K562 (cell line): ENCODE data around the gene MAPK8IP1. TPM values are rescaled to one million over a fixed set of nuclear protein-coding genes. Genes with fewer than 3 reads are reported as not detected.

Source experiments
- ATAC-seq: fragments of 200-7000 bp; cut with Tn5 transposase; 3 replicates; pipeline ENCODE4 v1.9.1; 2020; ENCODE audit warnings: moderate library complexity
- BruUV-seq: library from RNA; stranded (reverse); fragments of 400-500 nt; replicated peaks from 2 replicates; lab custom pipeline; 2021; lab: Mats Ljungman, UMichigan
- CTCF ChIA-PET: fragments of 300-600 bp; formaldehyde crosslinking; extraction: SDS; loops from one replicate; lab custom pipeline; 2021; ENCODE audit warnings: low intra/inter-chr PET ratio; lab: Yijun Ruan, JAX
- POLR2A ChIA-PET: fragments of 300-600, 350-650 bp; sonication (Branson Sonifier 250); formaldehyde crosslinking; extraction: SDS; loops from one replicate; lab custom pipeline; 2021; ENCODE audit warnings: antibody characterized with exemption, inconsistent platforms; lab: Yijun Ruan, JAX
- DNase-seq, 4 experiments: peaks; one replicate each; pipeline versions ENCODE4 v3.0.0 to v3.0.0-alpha.2; 2011 to 2018; ENCODE audit warnings: low spot score in 3 of 4, mixed read lengths in 3 of 4; ENCODE audit errors: extremely low read depth in 1 of 4
- FAIRE-seq: peaks from 2 replicates; lab custom pipeline; 2011; peaks lifted over from hg19 to GRCh38; lab: Jason Lieb, UNC
- H2AFZ ChIP-seq: 2 replicates; pipeline ENCODE4 v1.6.0; 2011; ENCODE audit warnings: low read depth, low read length, control low read depth, inconsistent platforms
- H3K27ac ChIP-seq: fragments of 200-600 bp; 3 replicates; pipeline ENCODE4 v1.8.0; 2011; ENCODE audit warnings: low read depth, mild to moderate bottlenecking, control low read depth, inconsistent platforms, low read length, moderate library complexity, mixed read lengths; ENCODE audit errors: extremely low read depth
- H3K27me3 ChIP-seq, 2 experiments: fragments of 300-600 bp in 1 of 2; 2 replicates in 1 of 2; 3 replicates in 1 of 2; pipeline versions ENCODE4 v1.6.0 to v1.8.0; 2011; ENCODE audit warnings: inconsistent platforms in 2 of 2, low read length in 2 of 2, mild to moderate bottlenecking in 1 of 2, mixed read lengths in 1 of 2, moderate library complexity in 1 of 2; ENCODE audit not compliant: control insufficient read depth in 2 of 2, insufficient read depth in 2 of 2
- H3K36me3 ChIP-seq: fragments of 300-600 bp; 3 replicates; pipeline ENCODE4 v1.8.0; 2011; ENCODE audit warnings: mild to moderate bottlenecking, low read length, inconsistent platforms; ENCODE audit not compliant: control insufficient read depth, insufficient read depth
- H3K4me1 ChIP-seq, 2 experiments: fragments of 200-600 bp in 1 of 2; replicated peaks in 1 of 2; 2 replicates in 1 of 2; 3 replicates in 1 of 2; pipeline versions ENCODE4 v1.5.1 to v1.8.0; 2011; ENCODE audit warnings: inconsistent platforms in 2 of 2, low read length in 2 of 2, mild to moderate bottlenecking in 1 of 2, mixed read lengths in 1 of 2, moderate library complexity in 1 of 2; ENCODE audit not compliant: control insufficient read depth in 2 of 2, insufficient read depth in 2 of 2
- H3K4me2 ChIP-seq: 2 replicates; pipeline ENCODE4 v1.6.1; 2011; ENCODE audit warnings: low read length, control low read depth, inconsistent platforms, mixed read lengths; ENCODE audit not compliant: insufficient read depth
- H3K4me3 ChIP-seq: fragments of 200-600 bp; sonication (generic), shearing (Covaris generic); 2 replicates; pipeline ENCODE4 v1.5.1; 2016; ENCODE audit warnings: control low read depth, inconsistent platforms
- H3K79me2 ChIP-seq: fragments of 200-600 bp; 3 replicates; pipeline ENCODE4 v1.8.0; 2011; ENCODE audit warnings: low read length, inconsistent platforms; ENCODE audit not compliant: control insufficient read depth, insufficient read depth
- H3K9ac ChIP-seq, 2 experiments: 2 replicates each; pipeline versions ENCODE4 v1.6.0 to v1.6.1; 2011; ENCODE audit warnings: low read depth in 2 of 2, low read length in 2 of 2, control low read depth in 1 of 2, inconsistent platforms in 1 of 2, mild to moderate bottlenecking in 1 of 2, mixed read lengths in 1 of 2; ENCODE audit not compliant: insufficient read depth in 1 of 2
- H3K9me1 ChIP-seq: one replicate; pipeline ENCODE4 v1.6.0; 2011; ENCODE audit warnings: inconsistent platforms, mild to moderate bottlenecking, low read length, moderate library complexity; ENCODE audit not compliant: control insufficient read depth, insufficient read depth
- H3K9me3 ChIP-seq: replicated peaks from 2 replicates; pipeline ENCODE4 v1.5.1; 2011; ENCODE audit warnings: low read depth, low read length, inconsistent platforms; ENCODE audit not compliant: control insufficient read depth, insufficient read depth
- H4K20me1 ChIP-seq: replicated peaks from 2 replicates; pipeline ENCODE4 v1.6.1; 2011; ENCODE audit warnings: low read length, inconsistent platforms, mixed read lengths; ENCODE audit not compliant: control insufficient read depth, insufficient read depth
- RFX1 ChIP-seq: fragments of 450-650 bp; IDR thresholded peaks from 2 replicates; pipeline ENCODE4 v1.6.1; 2016; ENCODE audit warnings: mild to moderate bottlenecking, moderate library complexity
- RUNX1 ChIP-seq: sonication (generic); IDR thresholded peaks from 2 replicates; pipeline ENCODE4 v1.6.1; 2016; ENCODE audit warnings: antibody characterized with exemption, low read depth
- WGBS: fragments of 100-300 bp; shearing (Covaris generic); methylation state at CpG from one replicate; pipeline ENCODE4 v1.1.6; 2016; ENCODE audit warnings: low coverage, mixed read lengths; ENCODE audit not compliant: insufficient coverage; ENCODE audit errors: missing lambda C conversion rate; 5-methylcytosine and 5-hydroxymethylcytosine counted together
- in situ Hi-C: fragments of 300-500 bp; cut with MboI; formaldehyde crosslinking; loops from 4 replicates; pipeline ENCODE4 v1.15.0; 2018; ENCODE audit warnings: inconsistent platforms, mixed read lengths
- intact Hi-C: fragments of 100-400 bp; cut with micrococcal nuclease; formaldehyde crosslinking; loops from 2 replicates; pipeline ENCODE4 v1.14.2; 2022
- polyA plus RNA-seq, 8 experiments: library from polyadenylated mRNA; depleted of rRNA in 4 of 8; stranded (reverse) in 5 of 8; unstranded in 3 of 8; fragments of >200 nt; fragmentation: Nextera tagmentation in 2 of 8; fragmentation: Illumina TruSeq in 1 of 8; extraction: Ambion mirVana in 2 of 8; extraction: Trizol in 1 of 8; gene quantifications; 2 replicates each; pipeline versions ENCODE4 v1.2.1 to v1.2.3, GENCODE V29; 2011 to 2014; ENCODE audit warnings: inconsistent platforms in 1 of 8, missing spikeins in 1 of 8
- total RNA-seq, 7 experiments: library from RNA; depleted of rRNA in 6 of 7; stranded (reverse); fragments of >200 nt in 6 of 7; fragmentation: Illumina TruSeq in 2 of 7; extraction: Trizol in 2 of 7; gene quantifications; 2 replicates each; pipeline versions ENCODE4 v1.2.1 to v1.2.3, GENCODE V29; 2011 to 2021; ENCODE audit warnings: low replicate concordance in 1 of 7

MAPK8IP1 gene
- total and polyA plus RNA-seq, 9 of the 15 experiments (the other 6 are each of a cell fraction or from before 2014, with no cell fraction given) = 0.13 to 6.9 (median 2.5) TPM

DNA sequence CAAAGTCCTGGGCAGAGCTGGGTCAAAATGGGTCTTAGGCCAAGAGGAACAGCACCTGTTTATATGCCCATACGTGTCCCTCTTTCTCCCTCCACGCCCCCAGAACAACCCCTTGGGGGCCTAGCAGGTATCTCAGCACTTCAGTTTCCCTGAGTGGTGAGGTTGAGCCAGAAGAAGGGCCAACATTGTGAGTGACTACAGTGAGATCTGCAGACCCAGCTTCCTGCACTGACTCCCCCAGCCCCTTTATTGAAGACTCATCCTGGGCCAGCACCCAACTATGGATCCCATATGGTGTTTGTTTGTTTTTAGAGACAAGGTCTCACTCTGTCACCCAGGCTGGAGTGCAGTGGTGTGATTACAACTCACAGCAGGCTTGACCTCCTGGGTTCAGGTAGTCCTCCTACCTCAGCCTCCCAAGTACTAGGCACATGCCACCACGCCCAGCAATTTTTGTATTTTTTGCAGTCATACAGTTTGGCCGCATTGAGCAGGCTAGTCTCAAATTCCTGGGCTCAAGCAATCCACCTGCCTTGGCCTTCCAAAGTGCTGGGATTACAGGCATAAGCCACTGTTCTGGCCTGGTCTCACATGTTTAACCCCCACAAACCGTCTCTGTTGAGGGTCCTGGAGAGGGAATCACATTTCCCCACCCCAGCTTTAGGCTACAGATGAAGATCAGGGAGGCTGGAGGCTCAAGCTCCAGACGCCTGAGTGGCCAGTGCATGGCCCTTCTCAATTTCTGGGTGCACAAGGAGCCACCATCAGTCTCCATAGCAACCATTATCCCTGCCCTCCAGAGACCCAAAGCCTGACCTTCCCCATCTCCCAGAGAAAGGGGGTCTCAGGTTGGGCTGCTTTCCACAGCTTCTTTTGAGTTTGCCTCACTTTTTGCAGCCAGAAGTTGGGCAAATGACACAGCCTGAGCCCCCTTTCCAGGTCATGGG lies 35.4 kb downstream of the MAPK8IP1 start:
- H3K9ac ChIP-seq = no peak overlapping the region; a peak in 1 of 4 replicates
- H3K9me1 ChIP-seq = no peaks in the 10 kb centered on the region
- in situ Hi-C loops = no loop called here
- no peak overlapping the region for H3K4me3 ChIP-seq
- 73% methylated on average over 5 of the region's 6 CpGs for WGBS
- ChIA-PET CTCF (no interaction called here), POLR2A (interaction anchor here (0.6 to 1.1 kb wide), 2 partner anchors 10 to 74 kb away, joined by 3 read pairs; partner anchors contain the start of gene CRY2)
- ATAC-seq = no peak
- no peaks in the 10 kb centered on the region; the same call in 1 of the 2 replicates for H4K20me1 ChIP-seq
- H3K79me2 ChIP-seq = peaks cover 19% of the 10 kb centered on the region
- H3K4me1 ChIP-seq = peaks cover 11 to 59% of the 10 kb centered on the region in 2 experiments
- intact Hi-C loops = no loop called here
- no TSS peak for BruUV-seq
- H3K9me3 ChIP-seq = no peaks in the 10 kb centered on the region
- no peak for FAIRE-seq
- DNase-seq = no peak
- peak overlapping the region; percentile 61; the same call in 1 of the 2 replicates for H2AFZ ChIP-seq
- H3K4me2 ChIP-seq = no peak overlapping the region
- H3K36me3 ChIP-seq = peaks cover 6% of the 10 kb centered on the region; the same call in 2 of the 3 replicates
- H3K27me3 ChIP-seq = no peaks in the 10 kb centered on the region
- no peak overlapping the region for H3K27ac ChIP-seq
- no peak for TF ChIP-seq RUNX1
- peak; percentile 75; the same call in 1 of the 2 replicates for TF ChIP-seq RFX1
- TF ChIP-seq, all 486 proteins: peak for 1
